ENCODE results near the gene RNF5.

RNF5 gene

DNA sequence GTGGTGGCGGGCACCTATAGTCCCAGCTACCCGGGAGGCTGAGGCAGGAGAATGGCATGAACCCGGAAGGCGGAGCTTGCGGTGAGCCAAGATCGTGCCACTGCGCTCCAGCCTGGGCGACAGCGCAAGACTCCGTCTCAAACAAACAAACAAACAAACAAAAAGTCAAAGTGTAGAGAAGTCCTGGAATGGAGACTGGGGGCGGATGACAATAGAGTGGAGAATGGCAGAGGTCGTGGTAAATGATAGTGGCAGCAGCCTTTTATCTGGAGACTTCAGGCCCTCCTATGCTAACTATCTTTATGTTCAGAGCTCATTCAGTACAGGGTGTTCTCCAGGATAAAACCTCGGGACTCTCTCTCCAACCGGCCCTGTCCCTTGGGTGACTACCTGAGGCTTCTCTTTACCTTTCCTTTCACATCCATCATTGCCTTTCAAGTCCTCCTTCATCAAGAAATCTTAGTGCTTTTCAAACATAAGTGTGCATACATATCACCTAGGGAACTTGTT lies 46.7 kb upstream of the RNF5 start:
- Histone ChIP-seq H3F3A (ENCODE audit: insufficient read depth, low read length) (0 out of 2 replicates have a peak, but pooled peaks cover 4% of the 10 kb centered on the region), H3K9me2 (ENCODE audit: low read depth, low read length) (no peaks in the 10 kb centered on the region), H4K20me1 (ENCODE audit: insufficient read depth, low read length) (no peaks in the 10 kb centered on the region), H3K9ac (ENCODE audit: low read length) (no peak overlapping the region), H3K4me1 (ENCODE audit: insufficient read depth, low read length, severe bottlenecking) (peaks cover 27% of the 10 kb centered on the region), H3K4me2 (ENCODE audit: low read length) (no peak overlapping the region), H2AFZ (ENCODE audit: low read length) (no peak overlapping the region), H3K27ac (ENCODE audit: low read depth, low read length, poor library complexity, severe bottlenecking) (no peak overlapping the region), H3K27me3 (ENCODE audit: insufficient read depth, low read length) (no peaks in the 10 kb centered on the region), H3K79me2 (ENCODE audit: insufficient read depth, low read length) (no peaks in the 10 kb centered on the region), H3K36me3 (ENCODE audit: insufficient read depth, low read length) (peaks cover under 1% of the 10 kb centered on the region; the same call in 1 of the 2 replicates), H3K4me3 (ENCODE audit: low read depth, low read length, poor library complexity, severe bottlenecking) (no peak overlapping the region), H3K9me3 (ENCODE audit: low read length) (no peaks in the 10 kb centered on the region)
- TF ChIP-seq CTCF (IDR thresholded peaks at IDR 0.05; ENCODE audit: low read length), result no peak
- TF ChIP-seq EZH2 (IDR thresholded peaks at IDR 0.05; ENCODE audit: borderline replicate concordance, low read length), result no peak

GRCh38 chr6:32132110-32132509 lies 46.1 kb upstream of the RNF5 start:
- H3K79me2 ChIP-seq (ENCODE audit: insufficient read depth, low read length), result no peaks in the 10 kb centered on the region
- 0 out of 2 replicates have a peak, but pooled peaks cover 4% of the 10 kb centered on the region for H3F3A ChIP-seq (ENCODE audit: insufficient read depth, low read length)
- H3K9me2 ChIP-seq (ENCODE audit: low read depth, low read length), result no peaks in the 10 kb centered on the region
- H3K4me2 ChIP-seq (ENCODE audit: low read length), result no peak overlapping the region
- peaks cover 21% of the 10 kb centered on the region for H3K4me1 ChIP-seq (ENCODE audit: insufficient read depth, low read length, severe bottlenecking)
- no peak overlapping the region for H3K4me3 ChIP-seq (ENCODE audit: low read depth, low read length, poor library complexity, severe bottlenecking)
- no peaks in the 10 kb centered on the region for H4K20me1 ChIP-seq (ENCODE audit: insufficient read depth, low read length)
- TF ChIP-seq EZH2 (IDR thresholded peaks at IDR 0.05; ENCODE audit: borderline replicate concordance, low read length) (no peak), CTCF (IDR thresholded peaks at IDR 0.05; ENCODE audit: low read length) (no peak)
- H3K9ac ChIP-seq (ENCODE audit: low read length), result no peak overlapping the region
- H2AFZ ChIP-seq (ENCODE audit: low read length), result no peak overlapping the region
- no peak overlapping the region for H3K27ac ChIP-seq (ENCODE audit: low read depth, low read length, poor library complexity, severe bottlenecking)
- H3K36me3 ChIP-seq (ENCODE audit: insufficient read depth, low read length), result no peaks in the 10 kb centered on the region
- no peaks in the 10 kb centered on the region for H3K9me3 ChIP-seq (ENCODE audit: low read length)
- no peaks in the 10 kb centered on the region for H3K27me3 ChIP-seq (ENCODE audit: insufficient read depth, low read length)

GRCh38 chr6:32133786-32134185 lies 44.4 kb upstream of the RNF5 start:
- H3K79me2 ChIP-seq (ENCODE audit: insufficient read depth, low read length), result no peaks in the 10 kb centered on the region
- no peaks in the 10 kb centered on the region for H3K9me3 ChIP-seq (ENCODE audit: low read length)
- no peak overlapping the region for H3K4me3 ChIP-seq (ENCODE audit: low read depth, low read length, poor library complexity, severe bottlenecking)
- H3F3A ChIP-seq (ENCODE audit: insufficient read depth, low read length), result 0 out of 2 replicates have a peak, but pooled peaks cover 4% of the 10 kb centered on the region
- H2AFZ ChIP-seq (ENCODE audit: low read length), result no peak overlapping the region
- no peak for TF ChIP-seq EZH2 (IDR thresholded peaks at IDR 0.05; ENCODE audit: borderline replicate concordance, low read length)
- no peak for TF ChIP-seq CTCF (IDR thresholded peaks at IDR 0.05; ENCODE audit: low read length)
- H3K27ac ChIP-seq (ENCODE audit: low read depth, low read length, poor library complexity, severe bottlenecking), result no peak overlapping the region
- no peaks in the 10 kb centered on the region for H3K27me3 ChIP-seq (ENCODE audit: insufficient read depth, low read length)
- peaks cover 12% of the 10 kb centered on the region for H3K4me1 ChIP-seq (ENCODE audit: insufficient read depth, low read length, severe bottlenecking)
- no peaks in the 10 kb centered on the region for H3K36me3 ChIP-seq (ENCODE audit: insufficient read depth, low read length)
- H3K4me2 ChIP-seq (ENCODE audit: low read length), result no peak overlapping the region
- H3K9me2 ChIP-seq (ENCODE audit: low read depth, low read length), result no peaks in the 10 kb centered on the region
- H3K9ac ChIP-seq (ENCODE audit: low read length), result no peak overlapping the region
- no peaks in the 10 kb centered on the region for H4K20me1 ChIP-seq (ENCODE audit: insufficient read depth, low read length)
